ENCODE results near the gene TMEM223. TPM values are rescaled to one million over a fixed set of nuclear protein-coding genes. Genes with fewer than 3 reads are reported as not detected.
A peak's percentile ranks its signal among the peaks of the same experiment; 100 is the strongest.

The TMEM223 gene
- total RNA-seq, 6 experiments from 2014 or later, result 6.6 to 26.4 (median 8.2) TPM

GRCh38 chr11:62794201-62794775 lies 2.5 kb upstream of the TMEM223 start:
- TF ChIP-seq CTCF (IDR thresholded peaks at IDR 0.05) (no peak), POLR2A (IDR thresholded peaks at IDR 0.05) (no peak)
- Histone ChIP-seq H3K27me3 (no peaks in the 10 kb centered on the region), H3K4me1 (peaks cover 0 to 17% (median 7%) of the 10 kb centered on the region in 4 donors), H3K4me3 (no peak overlapping the region), H3K9me3 (no peaks in the 10 kb centered on the region), H3K36me3 (peaks cover 12 to 77% (median 38%) of the 10 kb centered on the region in 4 donors), H3K27ac (no peak overlapping the region)
- intact Hi-C loops (cut with DNase I), result no loop called here
- ATAC-seq (no peak), DNase-seq (no peak)
- 91% methylated on average over 8 of the region's 8 CpGs for WGBS (ENCODE audit: insufficient coverage, low coverage, low lambda C conversion rate, missing lambda C conversion rate)

DNA sequence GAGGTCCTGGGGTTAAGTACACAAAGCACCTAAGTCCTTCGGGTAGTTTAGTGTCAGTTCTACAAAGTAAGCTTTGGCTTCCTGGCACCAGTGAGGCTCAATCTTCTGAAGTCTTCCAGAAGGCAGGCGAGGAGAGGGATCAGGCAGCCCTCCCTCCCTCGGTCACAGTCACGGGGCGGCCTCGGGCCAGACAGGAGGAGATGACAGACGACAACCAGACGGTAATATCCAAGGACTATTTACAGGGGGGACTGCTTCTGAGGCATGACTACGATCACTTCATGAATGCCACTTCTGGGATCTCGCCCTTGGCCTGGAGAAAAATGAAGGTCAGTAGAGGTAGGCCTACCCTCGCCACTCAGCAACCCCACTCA lies 383 bp upstream of the TMEM223 start:
- Histone ChIP-seq H3K9me3 (no peaks in the 10 kb centered on the region), H3K27ac (peak overlapping the region in 2 of 3 donors; percentile 20 to 65), H3K27me3 (no peaks in the 10 kb centered on the region), H3K4me1 (peaks cover 0 to 26% (median 7%) of the 10 kb centered on the region in 4 donors), H3K4me3 (peak overlapping the region in 2 of 3 donors; percentile 73 to 89), H3K36me3 (peaks cover 7 to 59% (median 27%) of the 10 kb centered on the region in 4 donors)
- 58% methylated on average over 4 of the region's 11 CpGs for WGBS (ENCODE audit: insufficient coverage, low coverage, low lambda C conversion rate, missing lambda C conversion rate)
- intact Hi-C loops (cut with DNase I), result no loop called here
- no peak for DNase-seq
- ATAC-seq, result peak in 2 of 4 donors; percentile 0 to 1
- TF ChIP-seq POLR2A (IDR thresholded peaks at IDR 0.05) (no peak), CTCF (IDR thresholded peaks at IDR 0.05) (no peak)

- no CpG with 5 or more reads among the region's 3 CpGs for WGBS (ENCODE audit: insufficient coverage, low coverage, low lambda C conversion rate, missing lambda C conversion rate)
- no peak for TF ChIP-seq CTCF (IDR thresholded peaks at IDR 0.05)
- TF ChIP-seq POLR2A (IDR thresholded peaks at IDR 0.05), result no peak
- ATAC-seq (no peak), DNase-seq (no peak)
- intact Hi-C loops (cut with DNase I), result loop anchor here in 1 of 2 donors (10.0 kb wide), 1 partner anchor 65 kb away; no protein-coding TSS in a partner anchor
- peaks cover 0 to 34% (median 11%) of the 10 kb centered on the region in 4 donors for H3K4me1 ChIP-seq
- no peaks in the 10 kb centered on the region for H3K9me3 ChIP-seq
- no peak overlapping the region for H3K4me3 ChIP-seq
- no peaks in the 10 kb centered on the region for H3K27me3 ChIP-seq
- H3K36me3 ChIP-seq, result peaks cover 2 to 33% (median 13%) of the 10 kb centered on the region in 4 donors
- no peak overlapping the region for H3K27ac ChIP-seq
Observed at GRCh38 chr11:62789576-62789975, 2.2 kb downstream of the TMEM223 start.

DNA sequence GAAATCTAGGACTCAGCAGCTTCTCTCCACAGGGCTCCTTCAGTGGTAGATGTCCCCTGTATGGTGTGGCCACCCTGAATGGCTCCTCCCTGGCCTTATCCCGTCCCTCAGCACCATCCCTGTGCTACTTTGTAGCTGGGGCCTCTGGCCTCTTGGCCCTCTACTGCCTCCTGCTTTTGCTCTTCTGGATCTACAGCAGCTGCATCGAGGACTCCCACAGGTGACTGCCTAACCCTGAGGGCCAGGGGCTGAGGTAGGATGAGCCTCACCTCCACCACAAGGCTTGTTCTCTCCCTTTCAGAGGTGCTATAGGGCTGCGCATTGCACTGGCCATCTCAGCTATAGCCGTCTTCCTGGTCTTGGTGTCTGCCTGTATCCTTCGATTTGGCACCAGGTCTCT lies 2.8 kb downstream of the TMEM223 start:
- Histone ChIP-seq H3K27ac (no peak overlapping the region), H3K4me3 (no peak overlapping the region)
- no peak for ATAC-seq

More for the DNA sequence above, 2.8 kb downstream of the TMEM223 start:
- Histone ChIP-seq H3K27me3 (no peaks in the 10 kb centered on the region), H3K9me3 (no peaks in the 10 kb centered on the region), H3K36me3 (peaks cover 0 to 27% (median 9%) of the 10 kb centered on the region in 4 donors), H3K4me1 (peaks cover 0 to 34% (median 11%) of the 10 kb centered on the region in 4 donors)
- intact Hi-C loops (cut with DNase I), result loop anchor here in 1 of 2 donors (10.0 kb wide), 1 partner anchor 66 kb away; no protein-coding TSS in a partner anchor
- DNase-seq, result no peak
- no peak for TF ChIP-seq POLR2A (IDR thresholded peaks at IDR 0.05)
- TF ChIP-seq CTCF (IDR thresholded peaks at IDR 0.05), result no peak
- WGBS (ENCODE audit: insufficient coverage, low coverage, low lambda C conversion rate, missing lambda C conversion rate), result 84% methylated on average over 3 of the region's 5 CpGs
